SK-N-MC (cell line): ENCODE results near the gene RMND1.
A peak's percentile ranks its signal among the peaks of the same experiment; 100 is the strongest.

Experiments used
- EZH2 ChIP-seq: fragments of 200-600 bp; sonication (generic); IDR thresholded peaks from one replicate; pipeline ENCODE4 v1.6.1; 2017; ENCODE audit warnings: antibody characterized with exemption
- FOXP2 ChIP-seq: optimal IDR thresholded peaks from 2 replicates; pipeline ENCODE3; 2011; ENCODE audit warnings: mild to moderate bottlenecking, moderate library complexity; ENCODE audit not compliant: insufficient read depth; ENCODE audit errors: extremely low read length, control extremely low read depth
- POLR2AphosphoS5 ChIP-seq: IDR thresholded peaks from 2 replicates; pipeline ENCODE4 v1.6.1; 2012; ENCODE audit warnings: mild to moderate bottlenecking, low read depth, low read length, borderline replicate concordance

- TF ChIP-seq EZH2 (no peak), POLR2AphosphoS5 (peak; percentile 88), FOXP2 (no peak)
These were observed at the start of gene RMND1 for GRCh38 chr6:151451950-151452749.
